ENCODE measurements around the gene GLIS1. TPM values are rescaled to one million over a fixed set of nuclear protein-coding genes. Genes with fewer than 3 reads are reported as not detected.

Gene GLIS1
- total RNA-seq, 1 experiment from 2014 or later, result 0.28 TPM

- no peak for DNase-seq
- Histone ChIP-seq H2AFZ (ENCODE audit: low read length) (no peak overlapping the region), H3K27ac (ENCODE audit: insufficient read length, low read depth, low read length) (no peak overlapping the region), H2AK5ac (ENCODE audit: insufficient read length, low read length) (no peak overlapping the region), H2BK15ac (ENCODE audit: low read depth, low read length) (no peak overlapping the region), H2BK12ac (ENCODE audit: insufficient read length, low read depth, low read length) (no peak overlapping the region), H4K20me1 (ENCODE audit: control insufficient read depth, insufficient read depth, insufficient read length) (no peaks in the 10 kb centered on the region), H4K8ac (replicated peaks; ENCODE audit: insufficient read length, low read depth, low read length) (no peak overlapping the region), H2BK5ac (ENCODE audit: insufficient read length, low read length) (no peak overlapping the region), H3K23me2 (ENCODE audit: insufficient read length, low read depth, low read length, poor library complexity, severe bottlenecking) (no peaks in the 10 kb centered on the region), H3K18ac (ENCODE audit: insufficient read length, low read depth, low read length) (no peak overlapping the region), H3K9me3 (ENCODE audit: control insufficient read depth, low read depth, low read length) (no peaks in the 10 kb centered on the region), H4K5ac (ENCODE audit: insufficient read length, low read depth, low read length) (no peak overlapping the region), H3K27me3 (ENCODE audit: insufficient read depth, low read length) (no peaks in the 10 kb centered on the region), H3K9ac (ENCODE audit: extremely low read depth, insufficient read length, low read length) (no peak overlapping the region), H3K23ac (ENCODE audit: insufficient read length, low read depth, low read length) (no peak overlapping the region), H2BK120ac (ENCODE audit: low read depth, low read length, poor library complexity, severe bottlenecking) (no peak overlapping the region), H3K79me2 (ENCODE audit: insufficient read depth, low read length) (no peaks in the 10 kb centered on the region), H3T11ph (ENCODE audit: low read length) (no peak overlapping the region), H3K4me2 (ENCODE audit: insufficient read depth, insufficient read length, low read length) (no peak overlapping the region), H3K56ac (ENCODE audit: insufficient read length, low read depth, low read length) (no peak overlapping the region), H2BK20ac (ENCODE audit: low read depth, low read length, poor library complexity, severe bottlenecking) (no peak overlapping the region), H4K91ac (ENCODE audit: insufficient read length, low read depth, low read length) (no peak overlapping the region), H3K79me1 (ENCODE audit: insufficient read depth, low read depth, low read length, poor library complexity, severe bottlenecking) (no peaks in the 10 kb centered on the region), H3K4me1 (ENCODE audit: insufficient read depth, low read length) (no peaks in the 10 kb centered on the region; the same call in 1 of the 2 replicates), H3K4ac (ENCODE audit: low read depth, low read length) (no peak overlapping the region), H3K14ac (ENCODE audit: insufficient read depth, low read length) (no peak overlapping the region)
- no peak for TF ChIP-seq CTCF (conservative IDR thresholded peaks at IDR 0.05)
- no peak overlapping the region for H3K27ac Mint-ChIP-seq
- H3K4me3 Mint-ChIP-seq, result no peak overlapping the region
- WGBS (ENCODE audit: extremely low coverage, insufficient read length, low lambda C conversion rate), result no CpG with 5 or more reads among the region's 1 CpG
- peaks cover 15 to 23% of the 10 kb centered on the region in 2 experiments for H3K4me1 Mint-ChIP-seq
- peaks cover 19% of the 10 kb centered on the region for H3K27me3 Mint-ChIP-seq (ENCODE audit: low read depth)
- no peaks in the 10 kb centered on the region; a peak in 1 of 7 replicates for H3K36me3 Mint-ChIP-seq (ENCODE audit: insufficient read depth in 1 of 3, low read depth in 3 of 3)
- no peaks in the 10 kb centered on the region for H3K9me3 Mint-ChIP-seq
Measured at GRCh38 chr1:53657891-53658396, 81.0 kb downstream of the GLIS1 start.
